Uterus (tissue), 2 donors: ENCODE measurements around the gene CEBPZOS.

ENCODE experiments used
- CTCF ChIP-seq, 4 experiments: fragments of 200-600 bp in 2 of 4; fragments of 450-650 bp in 2 of 4; sonication (generic) in 2 of 4; IDR thresholded peaks; one replicate each; pipeline ENCODE4 v1.5.1; 2016 to 2019; ENCODE audit warnings: antibody characterized with exemption in 4 of 4, mild to moderate bottlenecking in 2 of 4, moderate library complexity in 1 of 4
- POLR2A ChIP-seq, 2 donors: fragments of 450-650 bp; IDR thresholded peaks; one replicate each; pipeline ENCODE4 v1.6.1; 2016; ENCODE audit warnings: antibody characterized with exemption in 2 of 2, mild to moderate bottlenecking in 1 of 2, moderate library complexity in 1 of 2

- no peak for TF ChIP-seq POLR2A (IDR thresholded peaks at IDR 0.05)
- no peak for TF ChIP-seq CTCF (IDR thresholded peaks at IDR 0.05)
These were observed 5.5 kb downstream of the CEBPZOS start for GRCh38 chr2:37201766-37202165.
